Activated naive CD8-positive, alpha-beta T cell treated with anti-CD3 and anti-CD28 coated beads, Interleukin-2, amount 50 U/mL, for 24 hours (primary cell): ENCODE measurements around the gene TPD52L2.
A peak's percentile ranks its signal among the peaks of the same experiment; 100 is the strongest.
"Not testable (repeated sequence)": the region's sequence is repeated elsewhere in the genome, so short reads cannot be mapped to it uniquely, and the experiment has no call there.

Source experiments
- ATAC-seq: fragments of 150-1000 bp; cut with Tn5 transposase; one replicate; pipeline ENCODE4 v1.10.0; 2021
- DNase-seq: peaks from one replicate; pipeline ENCODE4 v3.0.0; 2021
- H3K27ac Mint-ChIP-seq: one replicate; pipeline ENCODE4 v1.8.0; 2021; ENCODE audit warnings: mild to moderate bottlenecking, mixed read lengths
- H3K27me3 Mint-ChIP-seq: one replicate; pipeline ENCODE4 v1.8.0; 2021; ENCODE audit warnings: mixed read lengths
- H3K36me3 Mint-ChIP-seq: one replicate; pipeline ENCODE4 v1.8.0; 2021; ENCODE audit warnings: low read depth, mixed read lengths
- H3K4me1 Mint-ChIP-seq: one replicate; pipeline ENCODE4 v1.8.0; 2021; ENCODE audit warnings: mixed read lengths
- H3K4me3 Mint-ChIP-seq: one replicate; pipeline ENCODE4 v1.8.0; 2021; ENCODE audit warnings: mild to moderate bottlenecking, moderate library complexity, mixed read lengths
- H3K9me3 Mint-ChIP-seq: one replicate; pipeline ENCODE4 v1.8.0; 2021; ENCODE audit warnings: mixed read lengths

Gene TPD52L2

GRCh38 chr20:63844511-63844991 is 20.5 kb upstream of the TPD52L2 start:
- Mint-ChIP-seq H3K27ac (no peak overlapping the region), H3K4me3 (no peak overlapping the region), H3K27me3 (peaks cover 44% of the 10 kb centered on the region), H3K4me1 (peaks cover 8% of the 10 kb centered on the region), H3K9me3 (no peaks in the 10 kb centered on the region), H3K36me3 (no peaks in the 10 kb centered on the region)
- ATAC-seq (no peak), DNase-seq (no peak)

- Mint-ChIP-seq H3K27ac (no peak overlapping the region), H3K9me3 (no peaks in the 10 kb centered on the region), H3K4me1 (peaks cover 17% of the 10 kb centered on the region), H3K27me3 (peaks cover 54% of the 10 kb centered on the region), H3K4me3 (no peak overlapping the region), H3K36me3 (no peaks in the 10 kb centered on the region)
- no peak for DNase-seq
- no peak for ATAC-seq
Observed at GRCh38 chr20:63846128-63846771, 18.8 kb upstream of the TPD52L2 start.

GRCh38 chr20:63846888-63847236 is 18.2 kb upstream of the TPD52L2 start:
- H3K9me3 Mint-ChIP-seq: no peaks in the 10 kb centered on the region
- DNase-seq: no peak
- ATAC-seq: no peak
- H3K36me3 Mint-ChIP-seq: no peaks in the 10 kb centered on the region
- peaks cover 53% of the 10 kb centered on the region for H3K27me3 Mint-ChIP-seq
- H3K27ac Mint-ChIP-seq: no peak overlapping the region
- no peak overlapping the region for H3K4me3 Mint-ChIP-seq
- H3K4me1 Mint-ChIP-seq: peaks cover 19% of the 10 kb centered on the region

- Mint-ChIP-seq H3K4me3 (no peak overlapping the region), H3K36me3 (no peaks in the 10 kb centered on the region), H3K9me3 (no peaks in the 10 kb centered on the region), H3K27ac (no peak overlapping the region), H3K4me1 (peaks cover 20% of the 10 kb centered on the region), H3K27me3 (peaks cover 51% of the 10 kb centered on the region)
- no peak for ATAC-seq
- DNase-seq: no peak
Observed at GRCh38 chr20:63847237-63848002, 17.6 kb upstream of the TPD52L2 start.

GRCh38 chr20:63848003-63848911 is 16.8 kb upstream of the TPD52L2 start:
- no peak for ATAC-seq
- peaks cover 20% of the 10 kb centered on the region for H3K4me1 Mint-ChIP-seq
- no peak overlapping the region for H3K4me3 Mint-ChIP-seq
- peaks cover 42% of the 10 kb centered on the region for H3K27me3 Mint-ChIP-seq
- no peak for DNase-seq
- H3K9me3 Mint-ChIP-seq: no peaks in the 10 kb centered on the region
- no peak overlapping the region for H3K27ac Mint-ChIP-seq
- no peaks in the 10 kb centered on the region for H3K36me3 Mint-ChIP-seq

- peak; percentile 63 for DNase-seq
- Mint-ChIP-seq H3K27ac (no peak overlapping the region), H3K9me3 (no peaks in the 10 kb centered on the region)
Observed at GRCh38 chr20:63850689-63851547, 14.2 kb upstream of the TPD52L2 start.

GRCh38 chr20:63851548-63851943 is 13.5 kb upstream of the TPD52L2 start:
- not testable (repeated sequence) for ATAC-seq, DNase-seq, H3K9me3 Mint-ChIP-seq, H3K4me3 Mint-ChIP-seq, H3K27ac Mint-ChIP-seq, H3K36me3 Mint-ChIP-seq
- H3K27me3 Mint-ChIP-seq: peaks cover 20% of the 10 kb centered on the region
- H3K4me1 Mint-ChIP-seq: peaks cover 15% of the 10 kb centered on the region

More at GRCh38 chr20:63850689-63851547, 14.2 kb upstream of the TPD52L2 start:
- Mint-ChIP-seq H3K4me3 (no peak overlapping the region), H3K36me3 (no peaks in the 10 kb centered on the region), H3K27me3 (peaks cover 24% of the 10 kb centered on the region), H3K4me1 (peaks cover 18% of the 10 kb centered on the region)
- ATAC-seq: peak; percentile 90

GRCh38 chr20:63853733-63854068 is 11.4 kb upstream of the TPD52L2 start:
- DNase-seq, ATAC-seq, H3K27ac Mint-ChIP-seq, H3K9me3 Mint-ChIP-seq, H3K36me3 Mint-ChIP-seq, H3K4me3 Mint-ChIP-seq: not testable (repeated sequence)
- Mint-ChIP-seq H3K27me3 (peaks cover 16% of the 10 kb centered on the region), H3K4me1 (peaks cover 31% of the 10 kb centered on the region)

GRCh38 chr20:63854069-63854765 is 10.9 kb upstream of the TPD52L2 start:
- H3K4me1 Mint-ChIP-seq: peaks cover 36% of the 10 kb centered on the region
- ATAC-seq: no peak

GRCh38 chr20:63854766-63855362 is 10.2 kb upstream of the TPD52L2 start:
- Mint-ChIP-seq H3K4me1 (peaks cover 39% of the 10 kb centered on the region), H3K36me3 (no peaks in the 10 kb centered on the region), H3K4me3 (no peak overlapping the region), H3K9me3 (no peaks in the 10 kb centered on the region), H3K27me3 (peaks cover 10% of the 10 kb centered on the region), H3K27ac (no peak overlapping the region)
- no peak for ATAC-seq
- DNase-seq: no peak

More at GRCh38 chr20:63854069-63854765, 10.9 kb upstream of the TPD52L2 start:
- DNase-seq: no peak
- H3K4me3 Mint-ChIP-seq: no peak overlapping the region
- H3K27me3 Mint-ChIP-seq: peaks cover 14% of the 10 kb centered on the region
- no peaks in the 10 kb centered on the region for H3K9me3 Mint-ChIP-seq
- no peak overlapping the region for H3K27ac Mint-ChIP-seq
- no peaks in the 10 kb centered on the region for H3K36me3 Mint-ChIP-seq

- Mint-ChIP-seq H3K36me3 (no peaks in the 10 kb centered on the region), H3K4me3 (no peak overlapping the region), H3K27ac (no peak overlapping the region), H3K9me3 (no peaks in the 10 kb centered on the region), H3K4me1 (peaks cover 37% of the 10 kb centered on the region), H3K27me3 (peaks cover 7% of the 10 kb centered on the region)
- no peak for DNase-seq
- ATAC-seq: no peak
Observed at GRCh38 chr20:63855363-63856097, 9.5 kb upstream of the TPD52L2 start.

- DNase-seq (no peak), ATAC-seq (no peak)
- H3K4me1 Mint-ChIP-seq: peaks cover 31% of the 10 kb centered on the region
- no peaks in the 10 kb centered on the region for H3K36me3 Mint-ChIP-seq
- no peak overlapping the region for H3K4me3 Mint-ChIP-seq
- H3K27ac Mint-ChIP-seq: no peak overlapping the region
- peaks cover 5% of the 10 kb centered on the region for H3K27me3 Mint-ChIP-seq
- H3K9me3 Mint-ChIP-seq: no peaks in the 10 kb centered on the region
Observed at GRCh38 chr20:63856098-63856511, 9.0 kb upstream of the TPD52L2 start.
